ENCODE data around the gene TRIP12.
"Not testable (repeated sequence)": the region's sequence is repeated elsewhere in the genome, so short reads cannot be mapped to it uniquely, and the experiment has no call there.

The TRIP12 gene

GRCh38 chr2:229794636-229795035 is 127.2 kb downstream of the TRIP12 start:
- Mint-ChIP-seq H3K4me3 (no peak overlapping the region), H3K9me3 (no peaks in the 10 kb centered on the region), H3K27me3 (no peaks in the 10 kb centered on the region), H3K4me1 (peaks cover 8% of the 10 kb centered on the region), H3K27ac (no peak overlapping the region), H3K36me3 (peaks cover 21% of the 10 kb centered on the region)

GRCh38 chr2:229786289-229786688 is 135.5 kb downstream of the TRIP12 start:
- peaks cover 38% of the 10 kb centered on the region for H3K4me1 Mint-ChIP-seq
- not testable (repeated sequence) for H3K27me3 Mint-ChIP-seq, H3K9me3 Mint-ChIP-seq, H3K4me3 Mint-ChIP-seq, H3K27ac Mint-ChIP-seq
- peaks cover 17% of the 10 kb centered on the region for H3K36me3 Mint-ChIP-seq

GRCh38 chr2:229784791-229785190 is 137.0 kb downstream of the TRIP12 start:
- peaks cover 17% of the 10 kb centered on the region for H3K36me3 Mint-ChIP-seq
- H3K4me1 Mint-ChIP-seq: peaks cover 45% of the 10 kb centered on the region
- H3K4me3 Mint-ChIP-seq: no peak overlapping the region
- no peaks in the 10 kb centered on the region for H3K9me3 Mint-ChIP-seq
- no peak overlapping the region for H3K27ac Mint-ChIP-seq
- H3K27me3 Mint-ChIP-seq: no peaks in the 10 kb centered on the region

DNA sequence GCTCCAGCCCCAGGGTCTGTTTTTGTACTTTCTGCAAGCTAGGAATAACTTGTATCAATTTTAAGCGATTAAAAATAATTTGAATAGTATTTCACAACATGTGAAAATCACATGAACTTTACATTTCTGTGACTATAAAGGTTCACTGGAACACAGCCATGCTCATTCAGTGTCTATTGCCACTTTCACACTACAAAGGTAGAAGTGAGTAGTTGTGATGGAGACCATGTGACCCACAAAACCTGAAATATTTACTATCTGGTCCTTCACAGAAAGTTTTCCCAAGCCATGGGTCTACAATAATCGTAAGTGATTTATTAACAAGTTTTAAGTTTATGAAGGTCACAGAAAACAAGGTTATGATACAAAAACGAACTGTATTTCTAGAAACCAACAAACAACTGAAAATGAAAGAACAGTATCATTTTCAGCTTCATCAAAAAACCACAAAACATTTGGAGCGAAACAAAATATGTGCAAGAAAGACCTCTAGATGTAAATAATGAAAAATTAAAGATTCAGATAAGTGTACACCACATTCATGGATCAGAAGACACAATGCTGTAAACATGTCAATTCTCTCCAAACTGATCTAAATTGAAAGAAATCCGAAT is 138.6 kb downstream of the TRIP12 start:
- Mint-ChIP-seq H3K36me3 (peaks cover 14% of the 10 kb centered on the region), H3K27ac (no peak overlapping the region), H3K9me3 (no peaks in the 10 kb centered on the region), H3K4me3 (no peak overlapping the region), H3K4me1 (peaks cover 32% of the 10 kb centered on the region), H3K27me3 (no peaks in the 10 kb centered on the region)

DNA sequence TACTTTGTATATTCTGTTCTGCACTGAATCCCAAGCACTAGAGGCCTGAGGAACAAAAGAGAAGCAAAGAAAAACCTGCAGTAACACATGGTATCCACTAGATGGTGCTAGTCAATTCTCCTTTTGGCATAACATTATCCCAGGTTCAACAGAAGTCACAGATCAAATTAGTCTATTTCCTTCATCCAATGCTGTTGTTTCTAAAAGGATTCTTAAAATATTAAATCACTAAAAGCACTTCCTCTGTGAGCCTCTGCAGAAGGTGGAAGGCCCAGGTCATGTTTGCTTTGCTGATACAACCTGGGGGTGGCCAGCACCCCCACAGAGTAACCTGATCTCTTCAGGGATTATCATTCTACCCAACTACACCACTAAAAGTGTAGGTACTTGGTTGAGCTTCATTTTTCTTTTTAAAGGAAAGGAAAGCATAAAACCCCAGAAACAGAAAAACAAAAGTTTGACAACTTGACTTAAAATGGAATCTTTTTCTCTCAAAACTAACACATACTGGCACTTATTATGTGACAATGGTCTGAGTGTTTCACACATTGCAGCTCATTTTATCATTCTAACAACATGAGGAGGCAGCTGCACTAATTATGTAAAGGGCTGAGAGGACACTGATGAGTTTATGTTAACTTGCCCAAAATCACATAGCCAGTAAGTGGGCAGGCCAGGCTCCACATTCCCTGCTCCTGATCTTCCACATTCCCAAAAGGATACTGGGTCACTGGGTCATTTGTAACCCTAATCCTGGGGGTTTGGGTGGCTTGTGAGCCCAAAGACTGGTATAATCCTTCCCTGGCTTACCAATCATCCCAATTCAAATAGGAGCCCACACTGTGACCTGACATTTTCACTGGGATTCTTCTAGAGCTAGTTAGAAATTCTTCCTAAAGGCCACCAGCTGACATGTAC is 140.7 kb downstream of the TRIP12 start:
- Mint-ChIP-seq H3K36me3 (peaks cover 21% of the 10 kb centered on the region), H3K9me3 (no peaks in the 10 kb centered on the region)

DNA sequence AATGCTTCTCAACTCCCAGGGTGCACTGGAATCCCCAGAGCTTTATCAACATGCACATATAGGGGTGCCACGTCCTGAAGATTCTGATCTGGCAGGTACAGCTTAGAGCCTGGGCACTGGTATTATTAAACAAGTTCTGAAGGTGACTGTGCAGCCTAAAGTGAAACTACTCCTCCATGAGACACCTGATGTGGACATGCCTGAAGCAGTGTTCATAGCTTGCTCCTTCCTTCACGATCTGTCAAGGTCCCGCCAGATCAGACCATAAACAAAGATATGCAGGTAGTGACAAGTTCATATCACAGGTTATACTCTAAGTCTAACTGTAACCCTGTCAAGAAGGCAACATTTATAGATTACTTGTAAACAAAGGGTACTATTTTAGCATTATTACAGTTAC is 142.2 kb downstream of the TRIP12 start:
- peaks cover 21% of the 10 kb centered on the region for H3K36me3 Mint-ChIP-seq
- H3K27ac Mint-ChIP-seq: no peak overlapping the region
- H3K9me3 Mint-ChIP-seq: no peaks in the 10 kb centered on the region
- no peaks in the 10 kb centered on the region for H3K27me3 Mint-ChIP-seq
- peaks cover 49% of the 10 kb centered on the region for H3K4me1 Mint-ChIP-seq
- no peak overlapping the region for H3K4me3 Mint-ChIP-seq

More for the DNA sequence above, 140.7 kb downstream of the TRIP12 start:
- H3K4me1 Mint-ChIP-seq: peaks cover 45% of the 10 kb centered on the region
- H3K4me3 Mint-ChIP-seq: no peak overlapping the region
- H3K27me3 Mint-ChIP-seq: no peaks in the 10 kb centered on the region
- H3K27ac Mint-ChIP-seq: no peak overlapping the region

DNA sequence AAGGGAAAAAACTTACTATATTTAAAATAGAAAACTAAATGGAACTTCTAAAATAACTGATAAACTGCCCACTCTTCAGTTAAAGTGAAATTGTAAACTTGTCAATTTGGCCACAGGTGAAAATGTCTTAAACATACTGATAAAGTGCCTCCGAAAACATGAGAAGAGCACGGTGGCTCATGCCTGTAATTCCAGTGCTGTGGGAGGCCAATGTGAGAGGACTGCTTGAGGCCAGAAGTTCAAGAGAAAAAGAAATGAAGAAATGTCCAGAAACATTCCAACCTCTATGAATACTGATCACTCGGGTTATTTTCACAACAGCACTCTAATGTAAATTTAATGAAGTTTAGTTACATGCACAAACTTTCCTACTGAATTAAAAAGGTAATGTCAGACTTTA is 144.1 kb downstream of the TRIP12 start:
- Mint-ChIP-seq H3K27me3 (no peaks in the 10 kb centered on the region), H3K9me3 (no peaks in the 10 kb centered on the region), H3K4me3 (no peak overlapping the region), H3K27ac (no peak overlapping the region), H3K4me1 (peaks cover 52% of the 10 kb centered on the region), H3K36me3 (peaks cover 29% of the 10 kb centered on the region)

- no peaks in the 10 kb centered on the region for H3K27me3 Mint-ChIP-seq
- no peak overlapping the region for H3K27ac Mint-ChIP-seq
- H3K4me3 Mint-ChIP-seq: no peak overlapping the region
- peaks cover 32% of the 10 kb centered on the region for H3K36me3 Mint-ChIP-seq
- H3K9me3 Mint-ChIP-seq: no peaks in the 10 kb centered on the region
- peaks cover 37% of the 10 kb centered on the region for H3K4me1 Mint-ChIP-seq
Measured at GRCh38 chr2:229775614-229776313, 146.0 kb downstream of the TRIP12 start.

DNA sequence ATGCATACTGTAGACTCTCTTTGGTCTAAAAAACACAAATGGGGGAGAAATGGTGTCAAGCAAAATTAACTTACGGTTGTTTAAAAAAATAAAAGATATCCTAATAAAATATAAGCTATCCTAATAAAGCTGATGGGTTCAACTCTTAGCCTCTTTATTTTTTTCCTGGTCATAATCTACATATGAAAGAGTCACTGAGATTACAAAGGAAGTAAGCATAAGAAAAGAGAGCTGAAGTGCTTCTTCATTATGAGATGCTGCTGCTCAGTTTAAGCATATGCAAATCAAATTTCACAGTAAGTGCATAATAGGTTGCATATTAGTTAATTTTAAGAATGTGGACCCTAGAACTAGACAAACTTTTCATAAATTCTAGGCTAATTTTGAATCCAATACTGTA is 147.6 kb downstream of the TRIP12 start:
- no peak overlapping the region for H3K4me3 Mint-ChIP-seq
- H3K9me3 Mint-ChIP-seq: no peaks in the 10 kb centered on the region
- no peak overlapping the region for H3K27ac Mint-ChIP-seq
- peaks cover 28% of the 10 kb centered on the region for H3K36me3 Mint-ChIP-seq
- no peaks in the 10 kb centered on the region for H3K27me3 Mint-ChIP-seq
- H3K4me1 Mint-ChIP-seq: peaks cover 27% of the 10 kb centered on the region

GRCh38 chr2:229768235-229768634 is 153.6 kb downstream of the TRIP12 start:
- H3K4me1 Mint-ChIP-seq: no peaks in the 10 kb centered on the region
- peaks cover 20% of the 10 kb centered on the region for H3K36me3 Mint-ChIP-seq
- no peak overlapping the region for H3K27ac Mint-ChIP-seq
- H3K27me3 Mint-ChIP-seq: no peaks in the 10 kb centered on the region
- no peaks in the 10 kb centered on the region for H3K9me3 Mint-ChIP-seq
- H3K4me3 Mint-ChIP-seq: no peak overlapping the region

DNA sequence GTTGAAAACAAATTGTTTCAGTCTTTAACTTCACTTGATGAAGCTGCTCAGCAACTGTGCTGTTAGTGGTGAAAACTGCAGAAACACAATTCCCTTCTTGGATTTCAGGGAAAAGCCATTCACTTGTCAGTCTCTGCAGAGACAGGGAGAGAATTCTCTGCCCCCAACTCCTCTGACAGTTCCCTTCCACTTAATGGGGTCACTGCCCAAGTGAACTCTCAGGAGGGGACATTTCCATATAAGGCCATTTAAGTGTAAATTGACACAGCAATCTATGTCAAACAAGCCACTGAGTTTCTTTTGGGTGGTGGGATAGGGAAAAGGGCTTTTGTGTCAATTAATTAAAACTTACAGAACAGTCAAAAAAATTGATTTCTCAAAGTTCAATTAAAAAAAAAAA is 156.1 kb downstream of the TRIP12 start:
- H3K27me3 Mint-ChIP-seq: no peaks in the 10 kb centered on the region
- H3K4me1 Mint-ChIP-seq: no peaks in the 10 kb centered on the region
- no peak overlapping the region for H3K4me3 Mint-ChIP-seq
- H3K27ac Mint-ChIP-seq: no peak overlapping the region
- peaks cover 13% of the 10 kb centered on the region for H3K36me3 Mint-ChIP-seq
- H3K9me3 Mint-ChIP-seq: no peaks in the 10 kb centered on the region

DNA sequence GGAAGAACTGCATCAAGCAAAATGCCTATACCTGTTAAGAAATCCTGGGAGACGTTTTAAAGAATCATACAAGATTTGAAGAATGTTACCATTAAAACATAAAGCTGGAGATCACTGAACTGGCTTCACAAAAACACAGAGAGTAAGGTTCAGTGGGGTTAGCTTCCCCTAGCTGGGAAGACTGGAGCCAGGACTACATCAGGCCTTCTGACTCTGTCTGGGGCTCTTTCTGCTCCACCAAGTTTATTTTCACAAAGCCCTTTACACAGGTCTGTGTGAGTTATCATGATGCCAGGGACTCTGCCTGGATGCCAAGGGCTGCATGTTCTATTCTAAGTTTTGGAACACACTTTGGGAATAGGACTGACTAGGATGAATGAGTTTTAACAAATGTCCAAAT is 160.1 kb downstream of the TRIP12 start:
- Mint-ChIP-seq H3K36me3 (peaks cover 12% of the 10 kb centered on the region), H3K27ac (no peak overlapping the region), H3K4me3 (no peak overlapping the region), H3K4me1 (no peaks in the 10 kb centered on the region), H3K27me3 (no peaks in the 10 kb centered on the region), H3K9me3 (no peaks in the 10 kb centered on the region)

- H3K4me1 Mint-ChIP-seq, H3K9me3 Mint-ChIP-seq, H3K36me3 Mint-ChIP-seq, H3K4me3 Mint-ChIP-seq, H3K27ac Mint-ChIP-seq, H3K27me3 Mint-ChIP-seq: not testable (repeated sequence)
Measured at GRCh38 chr2:229757462-229757861, 164.3 kb downstream of the TRIP12 start.

- Mint-ChIP-seq H3K9me3 (no peaks in the 10 kb centered on the region), H3K4me1 (no peaks in the 10 kb centered on the region), H3K27me3 (no peaks in the 10 kb centered on the region), H3K27ac (no peak overlapping the region), H3K4me3 (no peak overlapping the region), H3K36me3 (peaks cover 7% of the 10 kb centered on the region)
Measured at GRCh38 chr2:229752970-229753729, 168.7 kb downstream of the TRIP12 start.

- Mint-ChIP-seq H3K27me3 (peaks cover 2% of the 10 kb centered on the region), H3K4me1 (no peaks in the 10 kb centered on the region), H3K4me3 (no peak overlapping the region), H3K36me3 (peaks cover 5% of the 10 kb centered on the region), H3K27ac (no peak overlapping the region), H3K9me3 (no peaks in the 10 kb centered on the region)
Measured at GRCh38 chr2:229749779-229750178, 172.0 kb downstream of the TRIP12 start.
